HFFc6 (cell line): ENCODE results near the gene CDH23. TPM values are rescaled to one million over a fixed set of nuclear protein-coding genes. Genes with fewer than 3 reads are reported as not detected.

ENCODE experiments used
- DNase-seq: peaks from one replicate; pipeline ENCODE4 v3.0.0-alpha.2; 2018
- H3K27ac Mint-ChIP-seq: 2 replicates; pipeline ENCODE4 v1.8.0; 2020; ENCODE audit warnings: mild to moderate bottlenecking, mixed read lengths
- H3K27me3 Mint-ChIP-seq: 2 replicates; pipeline ENCODE4 v1.8.0; 2021; ENCODE audit warnings: mild to moderate bottlenecking, moderate library complexity, mixed read lengths; ENCODE audit not compliant: insufficient read depth
- H3K36me3 Mint-ChIP-seq: 2 replicates; pipeline ENCODE4 v1.8.0; 2021; ENCODE audit warnings: low read depth, mixed read lengths
- H3K4me1 Mint-ChIP-seq: 2 replicates; pipeline ENCODE4 v1.8.0; 2020; ENCODE audit warnings: low read depth, mixed read lengths
- H3K4me3 Mint-ChIP-seq: 2 replicates; pipeline ENCODE4 v1.8.0; 2020; ENCODE audit warnings: mild to moderate bottlenecking, moderate library complexity, mixed read lengths
- H3K9me3 Mint-ChIP-seq: 2 replicates; pipeline ENCODE4 v1.8.0; 2020; ENCODE audit warnings: mild to moderate bottlenecking, mixed read lengths
- total RNA-seq, 6 experiments: library from RNA; stranded (reverse); fragmentation: NEBNext Ultra II Directional; extraction: Animal tissue kit (Norgen Biotek cat#: 25700); gene quantifications; 2 replicates in 1 of 6; 3 replicates in 5 of 6; pipeline ENCODE4 v1.2.3, GENCODE V29; 2021
- TF ChIP-seq, protein P1 (sequence below): fragments of 200-600 bp; sonication (generic); IDR thresholded peaks from 2 replicates; pipeline ENCODE4 v1.5.0; 2021; ENCODE audit warnings: antibody characterized with exemption, mild to moderate bottlenecking

Gene CDH23
- total RNA-seq, 6 experiments from 2014 or later = 0.02 to 0.11 (median 0.04) TPM; not detected in 2

DNA sequence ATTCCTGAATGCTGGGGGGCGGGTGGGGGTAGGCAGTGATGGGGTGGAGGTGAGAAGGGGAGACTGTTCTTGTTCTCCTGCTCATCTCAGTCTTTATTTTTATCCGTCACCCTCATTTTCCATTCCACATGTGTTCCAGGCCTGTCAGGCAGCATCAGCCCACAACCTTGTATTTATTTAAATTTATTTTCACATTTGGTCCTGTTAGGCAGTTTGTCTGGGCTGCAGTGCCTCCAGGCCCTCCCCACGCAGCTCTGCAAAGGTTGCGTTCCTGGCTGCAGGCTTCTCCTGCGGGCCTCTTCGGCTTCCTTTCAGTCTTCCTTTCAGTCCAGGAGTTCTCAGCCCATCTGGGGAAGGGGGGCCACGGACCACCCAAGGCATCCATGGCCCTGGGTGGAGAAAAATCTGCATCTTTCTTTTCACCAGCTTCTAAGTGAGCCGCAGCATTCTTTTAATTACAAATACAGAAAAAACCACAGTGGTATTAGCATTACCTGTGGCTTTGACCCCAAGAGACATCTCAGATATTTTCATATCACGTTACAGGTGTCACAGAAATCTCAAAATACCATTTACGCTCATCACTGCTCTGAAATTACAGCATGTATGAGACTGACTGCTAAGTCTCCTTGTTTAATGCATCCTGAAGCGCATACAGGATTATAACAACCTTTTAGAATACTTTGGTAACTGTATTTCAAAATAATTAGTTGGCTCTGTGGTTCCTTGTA, 228.9 kb downstream of the CDH23 start:
- H3K4me3 Mint-ChIP-seq = no peak overlapping the region
- H3K36me3 Mint-ChIP-seq = no peaks in the 10 kb centered on the region
- H3K27ac Mint-ChIP-seq = no peak overlapping the region
- DNase-seq = no peak
- TF ChIP-seq, protein P1, sequence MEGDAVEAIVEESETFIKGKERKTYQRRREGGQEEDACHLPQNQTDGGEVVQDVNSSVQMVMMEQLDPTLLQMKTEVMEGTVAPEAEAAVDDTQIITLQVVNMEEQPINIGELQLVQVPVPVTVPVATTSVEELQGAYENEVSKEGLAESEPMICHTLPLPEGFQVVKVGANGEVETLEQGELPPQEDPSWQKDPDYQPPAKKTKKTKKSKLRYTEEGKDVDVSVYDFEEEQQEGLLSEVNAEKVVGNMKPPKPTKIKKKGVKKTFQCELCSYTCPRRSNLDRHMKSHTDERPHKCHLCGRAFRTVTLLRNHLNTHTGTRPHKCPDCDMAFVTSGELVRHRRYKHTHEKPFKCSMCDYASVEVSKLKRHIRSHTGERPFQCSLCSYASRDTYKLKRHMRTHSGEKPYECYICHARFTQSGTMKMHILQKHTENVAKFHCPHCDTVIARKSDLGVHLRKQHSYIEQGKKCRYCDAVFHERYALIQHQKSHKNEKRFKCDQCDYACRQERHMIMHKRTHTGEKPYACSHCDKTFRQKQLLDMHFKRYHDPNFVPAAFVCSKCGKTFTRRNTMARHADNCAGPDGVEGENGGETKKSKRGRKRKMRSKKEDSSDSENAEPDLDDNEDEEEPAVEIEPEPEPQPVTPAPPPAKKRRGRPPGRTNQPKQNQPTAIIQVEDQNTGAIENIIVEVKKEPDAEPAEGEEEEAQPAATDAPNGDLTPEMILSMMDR = no peak
- peaks cover 37% of the 10 kb centered on the region for H3K27me3 Mint-ChIP-seq
- H3K9me3 Mint-ChIP-seq = no peaks in the 10 kb centered on the region
- peaks cover 33% of the 10 kb centered on the region for H3K4me1 Mint-ChIP-seq

DNA sequence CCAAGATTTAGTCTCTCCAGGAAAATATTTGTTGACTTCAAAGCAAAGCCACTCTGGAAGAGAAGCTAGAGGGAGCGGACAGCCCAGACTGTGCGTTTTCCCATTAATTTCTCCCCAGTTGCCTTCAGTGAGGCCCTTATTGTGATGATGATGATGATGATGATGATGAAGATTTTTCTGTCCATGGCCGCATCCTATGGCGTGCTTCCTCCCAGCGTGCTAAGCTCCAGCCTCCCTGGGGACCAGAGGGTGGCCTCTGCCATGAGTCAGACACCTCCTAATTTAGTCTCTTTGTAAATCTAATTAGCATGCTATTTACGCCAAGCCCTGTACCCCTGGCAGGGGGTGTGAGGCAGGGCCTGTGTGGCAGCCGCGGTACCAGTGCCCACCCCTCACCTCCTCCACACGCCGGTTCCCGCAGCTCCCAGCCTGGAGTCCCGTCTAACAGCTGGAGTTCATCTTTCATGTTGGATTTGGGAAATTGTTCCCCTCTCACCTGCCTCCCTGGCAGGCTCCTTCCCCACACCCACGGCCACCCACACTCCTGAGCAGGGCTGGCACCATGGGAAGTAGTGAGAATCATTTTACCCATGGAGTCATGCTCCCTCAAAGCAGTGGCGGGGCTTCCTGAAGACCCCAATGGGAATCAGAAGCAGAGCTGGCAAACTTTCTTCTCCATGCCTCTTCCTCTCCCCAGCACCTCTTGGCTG, 230.7 kb downstream of the CDH23 start:
- Mint-ChIP-seq H3K9me3 (no peaks in the 10 kb centered on the region), H3K27me3 (peaks cover 35% of the 10 kb centered on the region), H3K4me3 (no peak overlapping the region), H3K27ac (no peak overlapping the region), H3K36me3 (no peaks in the 10 kb centered on the region), H3K4me1 (peaks cover 16% of the 10 kb centered on the region)
- TF ChIP-seq, protein P1 = no peak
- no peak for DNase-seq

DNA sequence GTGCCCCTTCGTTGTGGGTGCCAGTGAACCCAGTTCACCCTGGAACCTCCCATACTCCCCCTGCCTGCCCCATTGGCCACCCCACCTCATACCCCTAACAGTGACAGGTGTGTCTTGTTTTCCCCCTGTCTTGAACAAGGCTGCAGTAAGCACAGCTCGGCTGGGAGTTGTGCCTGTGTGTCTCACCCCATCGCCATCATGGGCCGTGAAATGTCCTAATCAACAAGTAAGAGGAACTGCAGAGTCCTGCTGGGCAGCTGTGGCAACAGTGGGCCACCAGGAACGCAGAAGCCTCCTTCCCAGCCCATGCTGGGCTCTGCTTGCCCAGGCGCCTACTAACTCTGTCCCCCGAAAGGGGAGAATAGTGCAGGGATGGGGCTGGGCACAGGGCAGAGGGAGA, 231.2 kb downstream of the CDH23 start:
- no peaks in the 10 kb centered on the region for H3K9me3 Mint-ChIP-seq
- H3K27ac Mint-ChIP-seq = no peak overlapping the region
- no peaks in the 10 kb centered on the region for H3K36me3 Mint-ChIP-seq
- no peak for DNase-seq
- TF ChIP-seq, protein P1 = no peak
- H3K27me3 Mint-ChIP-seq = peaks cover 31% of the 10 kb centered on the region
- no peak overlapping the region for H3K4me3 Mint-ChIP-seq
- H3K4me1 Mint-ChIP-seq = peaks cover 10% of the 10 kb centered on the region

DNA sequence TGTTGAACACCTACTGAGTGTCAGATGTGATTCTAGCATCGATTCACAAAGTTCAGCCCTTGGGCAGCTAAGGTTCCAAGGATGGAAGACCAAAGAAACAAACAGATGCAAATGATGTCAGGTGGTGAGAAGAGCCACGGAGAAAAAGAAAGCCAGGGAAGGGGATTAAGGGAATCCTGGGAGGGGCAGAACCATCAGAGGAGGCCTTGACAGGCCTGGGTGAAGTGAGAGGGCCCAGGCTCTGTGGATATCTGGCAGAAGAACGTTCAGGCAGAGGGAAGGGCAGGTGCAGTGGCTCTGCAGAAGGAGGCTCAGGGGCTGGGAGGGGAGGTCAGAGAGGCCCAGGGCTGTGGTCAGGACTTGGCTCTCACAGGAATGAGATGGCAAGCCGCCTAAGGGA, 232.4 kb downstream of the CDH23 start:
- no peak for DNase-seq
- Mint-ChIP-seq H3K9me3 (no peaks in the 10 kb centered on the region), H3K27me3 (peaks cover 27% of the 10 kb centered on the region), H3K36me3 (no peaks in the 10 kb centered on the region), H3K27ac (no peak overlapping the region), H3K4me1 (no peaks in the 10 kb centered on the region), H3K4me3 (no peak overlapping the region)
- TF ChIP-seq, protein P1 = no peak

DNA sequence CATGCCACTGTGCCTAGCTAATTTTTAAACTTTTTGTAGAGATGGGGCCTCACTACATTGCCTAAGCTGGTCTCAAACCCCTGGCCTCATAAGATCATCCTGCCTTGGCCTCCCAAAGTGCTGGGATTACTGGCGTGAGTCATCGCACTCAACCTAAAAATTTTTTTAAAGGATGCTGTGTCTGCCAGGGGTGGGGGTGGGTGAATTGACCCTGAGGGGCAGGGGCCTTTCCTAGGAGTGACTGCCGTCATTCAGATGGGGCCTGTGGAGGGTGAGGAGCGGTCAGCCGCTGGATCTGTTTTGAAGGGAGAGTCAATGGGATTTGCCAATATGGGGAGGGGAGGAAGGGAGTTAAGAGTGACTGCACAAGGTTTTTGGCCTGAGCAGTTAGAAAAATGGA, 233.4 kb downstream of the CDH23 start:
- no peak overlapping the region for H3K27ac Mint-ChIP-seq
- H3K36me3 Mint-ChIP-seq = no peaks in the 10 kb centered on the region
- peaks cover 36% of the 10 kb centered on the region for H3K27me3 Mint-ChIP-seq
- TF ChIP-seq, protein P1 = no peak
- H3K9me3 Mint-ChIP-seq = no peaks in the 10 kb centered on the region
- DNase-seq = no peak
- H3K4me1 Mint-ChIP-seq = no peaks in the 10 kb centered on the region
- H3K4me3 Mint-ChIP-seq = no peak overlapping the region
